ENCODE measurements around the gene FYN.
"Not testable (repeated sequence)": the region's sequence is repeated elsewhere in the genome, so short reads cannot be mapped to it uniquely, and the experiment has no call there.

Gene FYN

DNA sequence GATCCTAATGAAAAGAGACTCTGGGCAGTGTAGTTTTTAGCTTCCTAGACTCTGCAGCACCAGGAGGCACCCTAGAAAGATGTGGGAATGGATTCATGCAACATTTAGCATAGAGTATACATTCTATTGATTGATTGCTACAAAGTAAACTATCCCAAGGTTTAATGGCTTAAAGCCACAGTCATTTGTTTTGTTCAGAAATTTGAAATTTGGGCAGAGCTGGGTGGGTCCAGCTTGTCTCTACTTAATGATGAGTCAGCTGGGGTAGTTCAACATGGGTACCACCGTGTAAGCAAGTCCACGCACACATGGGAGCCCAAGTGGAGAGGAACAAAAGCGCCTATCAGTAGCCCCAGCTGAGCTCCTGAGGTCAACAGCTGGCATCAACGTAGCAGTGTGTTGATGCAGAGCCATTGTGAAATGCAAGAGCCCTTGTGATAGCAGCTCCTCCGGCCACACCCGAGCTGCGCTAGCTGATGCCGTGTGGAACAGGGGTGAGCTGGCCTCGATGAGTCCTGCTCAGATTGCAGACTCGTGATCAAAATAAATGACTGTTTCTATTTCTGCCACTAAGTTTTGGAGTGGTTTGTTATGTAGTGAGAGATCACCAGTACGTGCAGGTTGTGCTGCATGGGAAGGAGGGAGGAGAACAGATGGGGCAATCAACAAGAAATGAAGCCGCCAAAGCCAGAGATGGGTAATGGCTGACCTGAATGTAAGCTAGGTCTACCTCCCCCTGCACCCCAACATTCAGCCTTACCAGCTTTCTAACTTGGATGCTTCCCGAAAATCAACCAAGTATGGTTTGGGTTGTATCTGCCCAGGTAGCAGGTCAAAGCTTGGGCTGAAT lies 221.8 kb downstream of the FYN start:
- DNase-seq: peak; percentile 81

DNA sequence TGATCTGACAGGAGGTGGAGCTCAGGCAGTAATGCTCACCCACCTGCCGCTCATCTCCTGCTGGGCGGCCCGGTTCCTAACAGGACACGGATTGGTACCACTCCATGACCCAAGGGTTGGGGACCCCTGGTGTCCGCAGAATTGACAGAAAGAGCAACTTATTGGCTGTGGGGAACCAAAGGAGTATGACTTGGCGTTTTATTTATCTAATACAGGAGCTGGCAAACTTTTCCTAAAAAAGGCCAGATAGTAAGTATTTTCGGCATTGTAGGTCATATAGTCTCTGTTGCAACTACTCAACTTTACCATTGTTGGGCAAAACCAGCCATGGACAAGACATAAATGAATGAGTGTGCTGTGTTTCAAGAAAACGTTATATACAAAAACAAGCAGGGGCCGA lies 223.2 kb downstream of the FYN start:
- DNase-seq: no peak

GRCh38 chr6:111648100-111648499 lies 225.2 kb downstream of the FYN start:
- no peak for DNase-seq

DNA sequence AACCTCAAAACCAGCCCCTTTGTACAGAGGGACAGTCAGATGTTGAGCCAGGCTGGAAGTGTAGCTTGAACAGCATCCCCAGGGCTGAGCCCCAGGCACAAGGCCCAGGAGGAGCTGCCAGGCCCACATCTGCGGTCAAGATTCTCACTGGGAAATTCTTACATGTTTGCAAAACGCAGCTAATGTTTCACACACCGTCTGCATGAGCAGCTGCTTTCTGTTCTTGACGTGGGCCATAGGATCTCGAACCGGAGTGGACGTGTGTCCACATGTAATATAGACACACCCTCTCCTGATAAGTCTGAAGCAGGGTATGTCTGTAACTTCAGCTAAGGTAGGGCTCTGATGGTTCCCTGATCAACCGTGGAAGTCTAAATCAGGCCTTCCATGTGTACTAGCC lies 226.3 kb downstream of the FYN start:
- DNase-seq: no peak

DNA sequence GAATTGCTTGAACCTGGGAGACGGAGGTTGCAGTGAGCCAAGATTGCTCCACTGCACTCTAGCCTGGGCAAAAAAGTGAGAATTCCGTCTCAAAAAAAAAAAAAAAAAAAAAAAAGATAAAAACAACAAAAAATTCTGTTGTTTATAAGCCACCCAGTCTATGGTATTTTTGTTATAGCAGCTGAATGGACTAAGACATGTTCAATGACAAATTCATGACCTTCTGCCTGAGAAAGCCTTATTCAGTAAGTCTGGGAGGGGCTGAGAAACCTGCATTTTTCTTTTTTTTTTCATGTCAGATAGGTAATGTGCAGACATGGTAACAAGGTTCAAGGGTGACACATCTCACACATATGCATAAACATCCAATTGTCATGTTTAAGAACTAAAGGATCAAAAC lies 227.2 kb downstream of the FYN start:
- DNase-seq: no peak

DNA sequence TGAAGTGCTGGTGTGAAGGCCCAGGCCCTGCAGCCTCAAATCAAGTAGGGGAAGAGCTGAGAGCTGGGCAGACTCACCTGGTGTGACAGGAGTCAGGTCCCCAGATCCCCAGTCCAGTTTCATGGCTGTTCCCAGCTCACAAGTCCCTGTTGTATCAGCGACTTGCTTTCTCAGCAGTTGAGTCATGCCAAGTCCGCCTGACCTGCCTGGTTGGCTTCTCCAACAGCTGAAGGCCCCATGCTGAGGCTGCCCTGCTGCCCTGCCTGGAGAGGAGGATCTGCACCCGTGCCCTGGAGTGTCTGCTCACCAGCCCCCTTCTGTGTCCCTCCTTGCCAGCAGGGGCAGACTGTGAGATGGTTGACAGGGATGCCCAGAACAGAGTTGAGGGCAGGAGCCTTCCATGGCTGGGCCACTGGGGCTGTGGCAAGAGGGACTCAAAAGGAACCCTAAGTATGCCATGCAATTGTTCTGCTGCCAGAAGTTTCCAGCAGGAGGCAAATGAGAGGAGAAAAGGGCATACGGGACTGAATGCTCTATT lies 228.3 kb downstream of the FYN start:
- DNase-seq: no peak

- no peak for DNase-seq
Observed at GRCh38 chr6:111642463-111643158, 230.6 kb downstream of the FYN start.

GRCh38 chr6:111639266-111639665 lies 234.0 kb downstream of the FYN start:
- DNase-seq: no peak

- not testable (repeated sequence) for DNase-seq
Observed at GRCh38 chr6:111634981-111635380, 238.3 kb downstream of the FYN start.

GRCh38 chr6:111633822-111634221 lies 239.4 kb downstream of the FYN start:
- no peak for DNase-seq

- DNase-seq: no peak
Observed at GRCh38 chr6:111632468-111633247, 240.6 kb downstream of the FYN start.

DNA sequence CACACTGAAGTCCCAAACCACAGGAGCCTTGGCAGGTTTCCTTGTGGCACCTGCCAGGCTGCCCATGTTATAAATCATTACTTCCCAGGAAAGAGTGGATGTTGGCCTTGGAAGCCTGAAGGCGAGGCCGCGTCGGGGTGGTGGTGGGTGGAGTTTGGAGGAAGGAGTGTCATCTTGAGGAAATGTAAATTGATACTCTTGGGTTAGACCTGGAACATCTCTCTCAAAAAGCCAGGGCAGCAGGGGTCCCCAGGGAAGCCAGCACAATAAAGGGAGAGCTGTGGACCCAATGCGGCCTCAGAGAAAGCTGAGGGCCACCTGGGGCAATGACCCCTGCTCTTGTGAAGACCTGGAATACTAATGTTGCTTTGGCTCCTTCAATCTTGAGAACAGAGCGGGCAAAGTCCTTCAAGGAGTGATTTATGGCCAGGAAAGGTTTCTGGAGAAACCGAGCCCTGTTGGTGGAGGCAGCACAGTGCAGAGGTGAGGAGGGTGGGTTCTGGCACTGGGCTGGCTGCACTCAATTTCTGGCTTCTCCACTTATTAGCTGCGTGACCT lies 241.3 kb downstream of the FYN start:
- DNase-seq: peak; percentile 80

GRCh38 chr6:111631018-111631417 lies 242.2 kb downstream of the FYN start:
- DNase-seq: no peak

DNA sequence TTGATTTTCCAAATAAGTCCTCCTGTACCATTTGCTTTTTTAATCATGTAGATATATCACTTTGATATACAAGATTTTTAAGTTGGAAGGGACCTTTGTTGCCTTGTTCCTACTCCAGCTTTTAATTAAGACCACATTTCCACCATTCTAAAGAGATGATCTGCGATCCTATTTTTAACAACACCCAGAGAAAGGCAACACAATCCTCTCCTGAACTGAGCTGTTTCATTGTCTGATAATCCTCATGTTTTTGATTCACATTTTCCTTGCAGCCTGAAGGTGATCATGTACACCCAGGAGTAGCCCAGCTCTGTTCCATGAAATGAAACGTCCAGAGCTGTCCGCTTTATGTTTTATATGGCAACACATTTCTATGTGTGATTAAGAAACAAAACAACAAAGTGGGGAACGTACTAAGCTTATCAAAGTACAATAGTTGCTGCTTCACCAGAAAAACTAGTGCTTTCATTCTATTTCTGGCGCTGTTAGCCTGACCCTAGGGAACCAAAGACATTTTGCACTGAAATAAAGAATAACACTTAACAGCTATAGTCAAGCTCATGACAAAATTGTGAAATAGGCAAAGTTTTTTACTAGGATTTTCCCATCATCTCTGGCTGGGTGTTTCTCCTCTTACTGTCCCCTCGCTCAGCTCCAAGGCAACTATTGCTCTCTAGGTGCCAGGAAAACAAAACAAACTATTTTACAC lies 245.0 kb downstream of the FYN start:
- no peak for DNase-seq

DNA sequence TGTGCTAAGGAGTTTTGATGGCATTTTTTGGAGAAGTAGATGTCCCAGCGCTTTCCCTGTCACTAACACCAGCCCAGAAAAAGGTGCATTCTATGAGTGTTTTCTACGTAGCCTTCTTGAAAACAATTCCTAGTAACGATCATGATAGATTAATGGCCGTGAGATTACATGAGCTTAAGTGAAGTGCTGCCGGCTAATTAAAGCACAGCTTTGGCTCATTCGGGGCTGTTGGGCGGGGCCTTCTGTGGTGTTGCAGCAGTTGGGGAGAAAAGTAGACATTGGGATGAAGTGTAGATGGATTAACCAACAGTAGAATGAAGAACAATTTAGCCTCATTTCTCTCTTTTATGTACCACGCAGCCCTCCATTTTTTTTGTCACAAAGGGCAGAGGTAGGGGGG lies 246.8 kb downstream of the FYN start:
- DNase-seq: peak; percentile 64

GRCh38 chr6:111625461-111626391 lies 247.5 kb downstream of the FYN start:
- DNase-seq: peak; percentile 82

- no peak for DNase-seq
Observed at GRCh38 chr6:111625099-111625416, 248.2 kb downstream of the FYN start.

DNA sequence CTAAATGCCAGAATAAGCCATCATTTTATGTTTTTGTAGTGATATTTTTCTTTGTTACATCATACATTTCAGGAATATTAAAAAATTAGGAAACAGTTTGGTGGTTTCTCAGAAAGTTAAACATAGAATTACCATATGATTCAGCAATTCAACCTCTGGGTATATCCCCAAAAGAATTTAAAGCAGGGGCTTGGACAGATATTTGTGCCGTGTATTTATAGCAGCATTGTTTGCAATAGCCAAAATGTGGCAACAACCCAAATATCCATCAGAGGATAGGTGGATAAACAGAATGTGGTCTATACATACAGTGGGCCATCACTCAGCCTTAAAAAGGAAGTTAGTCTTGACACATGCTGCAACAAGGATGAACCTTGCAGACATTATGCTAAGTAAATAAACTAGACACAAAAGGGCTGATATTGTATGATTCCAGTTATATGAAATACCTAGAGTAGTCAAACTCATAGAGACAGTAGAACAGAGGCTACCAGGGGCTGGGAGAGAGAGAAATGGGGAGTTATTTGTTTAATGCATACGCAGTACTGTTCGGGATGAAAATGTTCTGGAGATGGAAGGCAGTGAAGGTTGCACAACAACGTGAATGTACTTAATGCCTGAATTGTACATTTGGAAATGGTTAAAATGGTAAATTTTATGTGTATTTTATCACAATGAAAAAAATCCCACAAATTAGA lies 248.7 kb downstream of the FYN start:
- no peak for DNase-seq

DNA sequence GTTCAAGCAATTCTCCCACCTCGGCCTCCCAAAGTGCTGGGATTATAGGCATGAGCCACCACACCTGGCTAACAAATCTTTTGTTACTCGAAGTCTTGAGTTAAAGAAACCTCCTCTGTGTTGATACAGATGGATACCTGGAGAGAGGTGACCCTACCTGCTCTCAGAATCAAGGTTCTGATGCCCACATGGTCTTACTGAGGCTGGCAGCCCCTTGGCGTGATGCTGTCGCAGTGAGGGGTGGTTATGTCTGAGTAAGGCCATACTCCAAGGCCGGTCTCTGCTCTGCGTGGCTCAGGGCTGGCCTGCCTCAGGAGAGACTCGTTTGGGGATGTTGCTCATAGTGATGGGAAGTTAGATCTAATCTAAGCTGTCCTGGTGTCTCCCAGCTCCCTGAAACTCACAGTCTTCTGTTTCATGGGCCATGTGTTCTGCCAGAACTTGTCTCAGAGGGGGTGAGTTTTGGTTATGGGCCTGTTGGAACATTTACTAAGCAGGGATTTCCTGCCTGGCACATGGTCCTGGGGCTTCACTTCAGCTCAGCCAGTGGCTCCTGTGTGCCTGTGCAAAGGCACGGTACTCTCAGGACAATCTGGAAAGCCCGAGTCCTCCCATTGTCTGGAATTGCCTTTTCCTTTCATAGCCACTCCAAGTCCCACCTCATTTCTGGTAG lies 250.1 kb downstream of the FYN start:
- DNase-seq: no peak

- no peak for DNase-seq
Observed at GRCh38 chr6:111620169-111620568, 253.1 kb downstream of the FYN start.

Data from DMS79 (cell line).